A204.1 (cell line): Measurements from ENCODE around the gene MRPL30.
"Not testable (repeated sequence)": the region's sequence is repeated elsewhere in the genome, so short reads cannot be mapped to it uniquely, and the experiment has no call there.

Source experiments
- FAIRE-seq: peaks from 2 replicates; lab custom pipeline; 2012; peaks lifted over from hg19 to GRCh38; lab: Jason Lieb, UNC

Gene MRPL30

DNA sequence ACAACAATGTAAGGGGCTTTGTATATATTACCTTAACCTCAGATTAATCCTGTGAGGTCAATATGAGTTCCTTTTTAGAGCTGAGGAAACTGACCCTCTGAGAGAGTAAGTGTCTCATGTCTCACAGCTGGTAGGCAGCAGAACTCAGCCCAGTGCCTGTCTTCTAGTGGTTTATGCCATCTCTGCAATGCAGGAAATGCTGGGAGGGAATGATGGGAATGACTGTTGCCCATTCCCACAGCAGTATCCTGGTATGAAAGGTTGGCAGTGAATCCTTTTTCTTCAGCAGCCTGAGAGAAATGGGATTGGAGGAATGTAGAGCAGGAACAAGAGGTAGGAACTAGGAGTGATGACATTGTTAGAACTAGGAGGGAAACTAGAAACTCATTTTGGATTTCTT is 6.0 kb downstream of the MRPL30 start:
- FAIRE-seq, result no peak

DNA sequence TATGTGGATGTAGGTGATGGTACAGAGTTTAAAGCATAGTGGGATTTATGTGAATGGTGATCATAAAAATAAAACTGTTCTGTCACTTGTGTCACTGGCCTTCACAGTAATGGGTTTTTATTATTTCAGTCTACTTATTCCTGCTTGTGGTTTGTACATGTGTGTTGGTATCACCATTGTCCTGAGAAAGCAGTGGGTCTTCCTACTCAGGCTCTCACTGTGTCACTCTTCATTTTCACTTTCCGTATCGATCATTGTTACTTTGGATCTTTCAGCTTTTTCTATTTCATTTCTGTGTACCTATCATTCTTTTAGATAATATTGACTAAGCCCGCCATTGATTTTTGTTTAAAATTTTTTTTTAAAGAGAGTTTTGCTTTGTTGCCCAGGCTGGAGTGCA is 7.4 kb downstream of the MRPL30 start:
- FAIRE-seq, result no peak

DNA sequence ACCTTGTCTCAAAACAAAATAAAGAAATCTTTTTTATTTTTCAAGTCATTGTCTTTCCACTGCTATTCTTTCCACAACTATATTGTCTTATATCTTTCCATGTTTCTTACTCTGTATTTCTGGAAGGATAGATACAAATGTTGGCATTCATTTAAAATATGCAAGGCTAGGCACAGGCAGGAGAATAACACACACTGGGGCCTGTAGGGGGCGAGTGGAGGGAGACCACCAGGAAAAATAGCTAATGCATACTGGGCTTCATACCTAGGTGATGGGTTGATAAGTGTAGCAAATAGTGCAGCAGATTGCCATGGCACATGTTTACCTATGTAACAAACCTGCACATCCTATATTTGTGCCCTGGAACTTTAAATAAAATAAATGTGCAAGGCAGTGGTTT is 9.6 kb downstream of the MRPL30 start:
- no peak for FAIRE-seq

DNA sequence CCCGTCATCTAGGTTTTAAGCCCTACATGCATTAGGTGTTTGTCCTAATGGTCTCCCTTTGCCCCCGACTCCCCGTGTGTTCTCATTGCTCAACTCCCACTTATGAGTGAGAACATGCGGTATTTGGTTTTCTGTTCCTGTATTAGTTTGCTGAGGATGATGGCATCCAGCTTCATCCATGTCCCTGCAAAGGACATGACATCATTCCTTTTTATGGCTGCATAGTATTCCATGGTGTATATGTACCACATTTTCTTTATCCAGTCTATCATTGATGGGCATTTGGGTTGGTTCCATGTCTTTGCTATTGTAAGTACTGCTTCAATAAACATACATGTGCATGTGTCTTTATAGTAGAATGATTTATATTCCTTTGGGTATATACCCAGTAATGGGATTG is 11.4 kb downstream of the MRPL30 start:
- not testable (repeated sequence) for FAIRE-seq

DNA sequence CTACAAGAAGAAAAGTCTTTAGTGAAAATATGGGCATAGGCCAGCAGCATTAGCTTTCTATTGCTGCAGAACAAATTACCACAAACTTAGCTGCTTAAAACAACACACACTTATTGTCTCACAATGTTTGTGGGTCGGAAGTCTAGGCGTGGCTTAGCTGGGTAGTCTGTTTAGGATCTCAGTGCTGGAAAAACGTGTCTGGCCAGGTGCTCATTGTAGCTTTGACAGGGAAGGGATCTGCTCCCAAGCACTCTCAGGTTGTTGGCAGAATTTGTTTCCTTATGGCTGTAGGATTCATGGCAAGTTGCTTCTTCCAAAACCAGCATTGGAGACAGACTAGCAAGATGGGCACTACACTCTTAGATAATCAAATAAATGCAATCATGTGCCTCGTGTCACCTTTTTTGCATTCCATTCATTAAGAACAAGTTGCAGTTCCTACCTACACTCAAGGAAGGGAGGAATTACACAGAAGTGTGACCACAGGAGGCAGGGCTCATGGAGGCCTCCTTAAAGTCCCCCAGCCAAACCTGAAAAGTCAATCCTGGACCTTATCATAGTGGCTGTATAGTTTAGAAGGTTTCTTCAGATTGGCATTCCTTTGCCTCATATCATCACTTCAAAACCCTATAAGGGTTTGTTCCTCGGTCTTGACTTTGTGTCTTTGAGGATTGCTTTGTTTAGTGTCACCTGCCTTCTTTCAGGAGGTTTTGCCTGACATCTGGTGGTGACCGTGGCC is 17.3 kb downstream of the MRPL30 start:
- FAIRE-seq, result no peak

DNA sequence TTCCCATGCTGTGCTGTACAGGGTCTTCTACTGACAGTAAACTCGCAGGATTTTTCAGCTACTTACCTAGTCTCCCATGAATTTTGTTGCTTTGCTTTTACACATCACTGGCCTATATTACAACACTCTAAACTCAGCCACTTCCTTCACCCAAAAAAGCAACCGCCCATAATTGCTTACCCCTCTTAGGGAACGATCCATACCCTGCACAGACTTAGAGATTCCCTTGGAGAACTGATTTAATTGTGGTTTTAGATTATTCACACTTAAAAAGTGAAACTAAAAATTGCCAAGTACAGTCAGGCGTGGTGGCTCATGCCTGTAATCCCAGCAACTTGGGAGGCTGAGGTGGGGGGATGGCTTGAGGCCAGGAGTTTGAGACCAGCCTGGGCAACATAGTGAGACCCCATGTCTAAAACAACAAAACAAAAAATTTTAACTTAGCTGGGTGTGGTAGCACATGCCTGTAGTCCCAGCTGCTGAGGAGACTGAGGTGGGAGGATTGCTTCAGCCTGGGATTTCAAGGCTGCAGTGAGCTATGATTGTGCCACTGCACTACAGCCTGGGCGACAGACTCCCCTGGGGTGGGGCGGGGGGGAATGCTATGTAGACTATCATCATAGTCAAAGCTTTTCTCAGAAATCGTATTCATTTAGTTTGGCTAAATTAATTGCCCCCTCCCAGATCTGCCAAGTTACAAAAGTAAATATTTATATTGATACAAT is 19.3 kb downstream of the MRPL30 start:
- FAIRE-seq, result no peak

DNA sequence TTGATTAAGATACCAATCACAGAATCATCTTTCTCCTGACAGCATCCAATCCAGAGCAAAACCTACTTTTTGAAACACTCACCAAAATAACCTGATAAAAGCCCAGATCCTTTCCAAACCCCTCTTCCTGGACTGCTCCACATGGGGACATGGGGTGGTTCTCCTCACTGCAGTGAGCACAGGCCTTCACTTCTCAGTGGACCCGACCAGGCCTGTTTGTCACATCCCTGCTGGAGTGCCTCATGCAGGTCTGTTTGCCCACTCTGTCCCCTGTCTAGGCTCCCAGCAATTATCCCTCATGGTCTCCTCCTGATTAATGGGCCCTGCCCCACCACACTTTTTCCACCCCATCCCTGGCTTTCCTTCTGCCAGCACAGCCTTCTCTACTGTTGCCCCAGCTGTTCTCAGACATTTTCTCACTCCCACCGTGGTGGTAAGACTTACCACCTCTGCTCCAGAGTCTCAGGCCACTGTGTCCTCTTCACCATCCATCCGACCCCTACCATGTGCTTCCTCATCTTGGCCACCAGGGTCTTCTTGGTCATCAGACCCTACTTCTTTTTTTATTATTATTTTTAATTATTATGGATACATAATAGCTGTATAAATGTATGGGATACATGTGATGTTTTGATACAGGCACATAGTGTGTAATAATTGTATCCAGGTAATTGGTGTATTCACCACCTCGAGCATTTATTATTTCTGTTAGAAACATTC is 21.1 kb downstream of the MRPL30 start:
- FAIRE-seq, result no peak

DNA sequence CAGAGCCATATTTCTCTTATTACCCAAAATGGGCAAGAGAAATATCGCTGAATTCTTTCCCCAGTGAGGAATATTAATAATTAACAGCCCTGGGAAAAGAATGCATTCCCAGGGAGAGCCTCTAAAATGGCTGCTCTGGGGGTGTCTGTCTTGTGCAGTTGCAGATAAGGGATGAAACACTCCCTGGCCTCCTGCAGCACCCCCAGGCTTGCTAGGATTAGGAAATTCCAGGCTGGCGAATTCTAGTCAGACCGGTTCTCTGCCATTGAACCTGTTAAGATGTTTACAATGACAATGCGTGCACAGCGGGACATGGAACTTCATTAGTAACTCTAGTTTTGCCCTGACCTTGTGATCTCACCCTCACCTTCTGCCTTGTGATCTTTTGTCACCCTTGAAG is 24.5 kb downstream of the MRPL30 start:
- FAIRE-seq, result no peak

DNA sequence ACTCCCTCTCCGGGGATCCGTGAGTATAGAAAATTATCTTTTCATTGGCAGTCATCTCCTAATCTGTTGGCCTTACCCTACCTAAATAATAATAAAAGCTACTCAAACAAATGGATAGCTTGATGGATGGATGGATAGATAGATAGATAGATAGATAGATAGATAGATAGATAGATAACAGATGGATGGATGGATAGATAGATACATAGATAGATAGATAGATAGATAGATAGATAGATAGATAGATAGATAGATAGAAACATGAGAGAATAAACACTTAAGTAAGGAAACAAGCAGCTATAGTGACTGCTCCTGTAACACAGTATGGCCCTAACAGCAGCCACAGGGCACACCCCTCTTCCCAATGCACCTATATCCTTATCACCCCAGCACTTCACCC is 35.1 kb downstream of the MRPL30 start:
- FAIRE-seq, result no peak

DNA sequence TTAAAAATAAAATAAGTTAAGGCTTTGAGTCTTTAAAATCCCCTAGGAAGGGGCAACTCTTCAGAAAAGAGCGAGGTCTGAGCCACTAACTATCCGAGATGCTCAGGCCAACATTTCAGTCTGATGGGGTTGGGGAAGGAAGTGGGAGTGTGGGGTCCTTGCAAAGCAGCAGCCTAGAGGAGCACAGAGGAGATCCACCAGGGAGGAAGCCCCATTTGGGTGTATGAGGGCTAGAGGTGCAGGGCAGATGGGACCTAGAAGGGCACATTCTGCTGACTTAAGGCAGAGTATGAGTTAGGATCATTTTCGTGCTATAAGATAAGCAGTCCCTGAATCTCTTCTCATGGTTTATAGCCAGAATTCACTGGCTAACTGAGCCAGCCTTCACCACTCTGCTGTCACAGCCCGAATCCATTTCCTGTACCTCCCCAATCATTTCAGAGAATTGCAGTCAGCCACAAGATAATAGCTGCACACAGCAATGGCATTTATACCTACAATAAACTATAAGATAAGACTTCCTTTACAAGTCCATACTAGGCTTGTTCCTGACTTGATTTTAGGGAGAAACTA is 37.0 kb downstream of the MRPL30 start:
- FAIRE-seq, result no peak

DNA sequence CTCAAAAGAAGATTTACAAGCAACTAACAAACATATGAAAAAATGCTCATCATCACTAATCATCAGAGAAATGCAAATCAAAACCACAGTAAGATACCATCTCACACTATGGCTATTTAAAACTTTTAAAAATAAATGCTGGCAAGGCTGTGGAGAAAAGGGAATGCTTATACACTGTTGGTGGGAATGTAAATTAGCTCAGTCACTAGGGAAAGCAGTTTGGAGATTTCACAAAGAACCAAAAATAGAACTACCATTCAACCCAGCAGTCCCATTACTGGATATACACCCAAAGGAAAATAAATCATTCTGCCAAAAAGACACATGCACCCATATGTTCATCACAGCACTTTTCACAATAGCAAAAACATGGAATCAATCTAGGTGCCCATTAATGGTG is 52.2 kb downstream of the MRPL30 start:
- not testable (repeated sequence) for FAIRE-seq

DNA sequence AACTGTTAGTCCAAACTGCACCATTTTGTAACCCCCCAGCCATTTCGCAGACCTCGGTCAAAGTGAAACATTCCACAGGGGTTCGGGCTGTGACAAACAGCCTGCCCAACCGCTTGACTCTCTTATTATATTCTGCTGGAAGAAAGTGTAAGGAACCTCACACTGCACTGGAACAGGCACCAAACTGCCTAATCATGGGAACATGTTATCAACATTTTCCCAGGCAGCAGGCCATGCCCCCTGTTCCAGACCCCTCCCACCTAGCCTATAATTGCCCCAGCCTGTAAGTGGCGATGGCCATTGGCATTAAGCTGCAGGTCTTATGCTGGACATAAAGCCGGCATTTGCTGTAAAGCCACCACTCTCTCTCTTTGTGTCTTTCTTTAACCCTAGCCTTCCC is 57.6 kb downstream of the MRPL30 start:
- FAIRE-seq, result no peak

DNA sequence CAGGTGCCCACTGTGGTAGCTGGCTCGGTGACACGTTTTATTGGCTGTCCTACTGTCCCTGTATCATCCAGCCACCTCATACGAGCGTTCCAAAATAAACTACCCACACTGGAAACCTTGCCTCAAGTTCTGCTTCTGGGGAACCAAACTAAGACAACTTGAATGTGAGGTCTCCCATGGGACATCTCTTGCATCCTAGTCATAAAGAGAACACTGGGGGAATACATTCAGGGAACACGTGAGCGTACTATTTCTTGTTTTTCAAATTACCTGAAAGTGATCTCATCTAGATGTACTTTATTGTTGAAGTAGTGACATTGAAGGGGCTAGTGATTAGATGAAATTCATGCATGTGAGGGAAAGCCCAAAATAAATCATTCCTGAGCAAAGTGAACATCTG is 59.4 kb downstream of the MRPL30 start:
- FAIRE-seq, result no peak

DNA sequence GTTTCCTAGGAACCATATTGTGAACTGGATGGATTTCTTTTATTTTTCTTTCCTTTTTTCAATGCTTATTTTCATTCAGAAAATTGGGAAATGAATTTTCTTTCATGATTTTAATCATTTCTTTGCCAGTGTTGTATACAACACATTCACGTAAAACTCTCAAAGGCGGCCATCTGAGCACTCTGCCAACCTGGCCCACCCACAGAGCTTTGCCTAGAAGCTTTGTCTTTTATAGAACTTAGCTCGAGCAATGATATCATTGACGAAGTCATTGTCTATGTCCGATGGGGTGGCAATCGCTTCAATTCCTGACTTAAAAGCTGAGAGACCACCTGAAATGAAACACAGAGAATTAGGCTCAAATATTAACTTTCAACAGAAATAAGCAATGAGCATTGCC is 61.2 kb downstream of the MRPL30 start:
- FAIRE-seq, result no peak
